A549 (cell line): Measurements from ENCODE around the gene VSIG4.

Experiments used
- CHD2 ChIP-seq: fragments of 150-350 bp; IDR thresholded peaks from 2 replicates; pipeline ENCODE4 v1.6.1; 2014; ENCODE audit warnings: low read length; ENCODE audit not compliant: partially characterized antibody
- CTCF ChIP-seq: fragments of >200 bp; sonication (Bioruptor Twin); formaldehyde crosslinking; IDR thresholded peaks from 3 replicates; pipeline ENCODE4 v1.5.1; 2016
- HDAC2 ChIP-seq: fragments of 200-600 bp; sonication (generic); IDR thresholded peaks from 2 replicates; pipeline ENCODE4 v1.6.1; 2016
- MAFK ChIP-seq: fragments of 450-650 bp; IDR thresholded peaks from 2 replicates; pipeline ENCODE4 v1.6.1; 2014; ENCODE audit not compliant: partially characterized antibody
- MYC ChIP-seq: IDR thresholded peaks from 2 replicates; pipeline ENCODE4 v1.6.1; 2012; ENCODE audit warnings: mild to moderate bottlenecking, inconsistent platforms, low read length, improper control_type of control experiment, borderline replicate concordance
- POLR2A ChIP-seq: IDR thresholded peaks from 2 replicates; pipeline ENCODE4 v1.6.1; 2012; ENCODE audit warnings: mild to moderate bottlenecking, low read length
- POLR2AphosphoS2 ChIP-seq: conservative IDR thresholded peaks from 2 replicates; pipeline ENCODE4 v1.6.1; 2012; ENCODE audit warnings: low read length, improper control_type of control experiment, inconsistent platforms
- RCOR1 ChIP-seq: fragments of 150-350 bp; IDR thresholded peaks from 2 replicates; pipeline ENCODE4 v1.6.1; 2014; ENCODE audit warnings: antibody characterized with exemption, low read length, low read depth
- RFX5 ChIP-seq: fragments of 450-650 bp; IDR thresholded peaks from 2 replicates; pipeline ENCODE4 v1.7.1; 2014; ENCODE audit warnings: antibody characterized with exemption, mild to moderate bottlenecking, moderate library complexity
- TF ChIP-seq, protein P1 (sequence below): IDR thresholded peaks from 2 replicates; pipeline ENCODE4 v1.6.1; 2012

GRCh38 chrX:66028936-66029335, 10.9 kb downstream of the VSIG4 start:
- no peak for TF ChIP-seq CTCF
- TF ChIP-seq, protein P1, sequence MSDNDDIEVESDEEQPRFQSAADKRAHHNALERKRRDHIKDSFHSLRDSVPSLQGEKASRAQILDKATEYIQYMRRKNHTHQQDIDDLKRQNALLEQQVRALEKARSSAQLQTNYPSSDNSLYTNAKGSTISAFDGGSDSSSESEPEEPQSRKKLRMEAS, result no peak
- no peak for TF ChIP-seq CHD2
- no peak for TF ChIP-seq MYC
- no peak for TF ChIP-seq MAFK
- TF ChIP-seq RCOR1, result no peak
- TF ChIP-seq RFX5, result no peak
- no peak for TF ChIP-seq HDAC2
- TF ChIP-seq POLR2A, result no peak
- TF ChIP-seq POLR2AphosphoS2, result no peak
